OCI-LY3 (cell line): Measurements from ENCODE around the gene MRPS27.

Source experiments
- H2AFZ ChIP-seq: fragments of 200-600, 300-600 bp; shearing (Covaris generic); 2 replicates; pipeline ENCODE4 v1.6.0; 2014; ENCODE audit warnings: antibody characterized with exemption, low read depth, low read length
- H3K27ac ChIP-seq: fragments of 200-600, 300-600 bp; sonication (generic); 2 replicates; pipeline ENCODE4 v1.5.1; 2014; ENCODE audit warnings: mild to moderate bottlenecking, low read length, moderate library complexity, mixed read lengths
- H3K27me3 ChIP-seq: fragments of 200-600, 300-600 bp; sonication (generic); 2 replicates; pipeline ENCODE4 v1.6.1; 2014; ENCODE audit warnings: low read depth, low read length, mixed read lengths
- H3K36me3 ChIP-seq: fragments of 200-600, 300-600 bp; sonication (generic); replicated peaks from 2 replicates; pipeline ENCODE3; 2014; ENCODE audit warnings: low read depth, low read length, mixed read lengths
- H3K4me1 ChIP-seq: fragments of 300-600, 200-600 bp; sonication (generic); 2 replicates; pipeline ENCODE4 v1.6.1; 2014; ENCODE audit warnings: low read length, mixed read lengths
- H3K4me2 ChIP-seq: fragments of 200-600, 300-600 bp; sonication (generic); 2 replicates; pipeline ENCODE4 v1.6.1; 2014; ENCODE audit warnings: low read length, mixed read lengths
- H3K4me3 ChIP-seq: fragments of 300-600, 200-600 bp; sonication (generic); 2 replicates; pipeline ENCODE4 v1.5.1; 2014; ENCODE audit warnings: antibody characterized with exemption, mild to moderate bottlenecking, low read length, moderate library complexity
- H3K79me2 ChIP-seq: fragments of 300-600, 200-600 bp; shearing (Covaris generic); 2 replicates; pipeline ENCODE4 v1.6.1; 2014; ENCODE audit warnings: mild to moderate bottlenecking, low read length, mixed read lengths
- H3K9ac ChIP-seq: fragments of 300-600, 200-600 bp; shearing (Covaris generic); 2 replicates; pipeline ENCODE4 v1.6.0; 2014; ENCODE audit warnings: mild to moderate bottlenecking, low read length, moderate library complexity
- H3K9me3 ChIP-seq: fragments of 200-600, 300-600 bp; shearing (Covaris generic); 2 replicates; pipeline ENCODE4 v1.6.1; 2014; ENCODE audit warnings: low read length, mixed read lengths; ENCODE audit not compliant: insufficient read depth
- H4K20me1 ChIP-seq: fragments of 200-600, 300-600 bp; sonication (generic); 2 replicates; pipeline ENCODE4 v1.6.1; 2016; ENCODE audit warnings: low read length, mixed read lengths; ENCODE audit not compliant: insufficient read depth
- EZH2phosphoT487 ChIP-seq: fragments of 200-600 bp; shearing (Covaris generic); IDR thresholded peaks from 2 replicates; pipeline ENCODE4 v1.6.1; 2018; ENCODE audit warnings: antibody characterized with exemption, mixed run types, low read depth
- TF ChIP-seq, protein P1 (sequence below): fragments of 200-600, 300-600 bp; sonication (generic); IDR thresholded peaks from 2 replicates; pipeline ENCODE4 v1.5.1; 2014; ENCODE audit warnings: antibody characterized with exemption, low read length, low read depth

Gene MRPS27

DNA sequence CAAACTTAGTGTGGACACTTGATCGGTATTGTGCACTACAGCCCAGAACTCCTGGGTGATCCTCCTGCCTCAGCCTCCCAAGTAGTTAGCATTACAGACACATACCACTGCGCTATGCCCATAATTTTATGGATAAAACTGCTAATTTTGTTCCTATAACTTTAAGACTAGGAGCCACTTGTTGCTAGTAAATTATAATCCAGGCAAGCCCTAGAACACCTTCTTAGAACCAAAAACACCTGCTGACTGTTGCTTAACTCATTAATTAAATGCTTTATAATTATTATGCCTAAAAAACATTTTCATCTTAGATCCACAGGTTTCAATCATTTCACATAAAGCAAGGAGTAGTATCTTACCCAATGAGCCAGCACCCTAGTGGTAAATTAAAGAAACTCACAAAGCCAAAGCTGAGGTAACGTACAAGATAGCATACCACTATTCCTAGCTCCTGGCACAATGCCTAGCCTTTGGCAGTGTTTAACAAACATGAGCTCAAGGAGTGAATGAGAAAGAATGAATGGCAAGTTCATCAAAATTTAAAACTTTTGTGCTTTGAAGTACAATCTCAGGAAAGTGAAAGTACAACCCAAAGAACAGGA is 5.4 kb downstream of the MRPS27 start:
- no peaks in the 10 kb centered on the region for H4K20me1 ChIP-seq
- no peak overlapping the region for H3K9ac ChIP-seq
- no peak overlapping the region for H3K27ac ChIP-seq
- H3K36me3 ChIP-seq = peaks cover 8% of the 10 kb centered on the region
- H3K27me3 ChIP-seq = no peaks in the 10 kb centered on the region
- TF ChIP-seq, protein P1, sequence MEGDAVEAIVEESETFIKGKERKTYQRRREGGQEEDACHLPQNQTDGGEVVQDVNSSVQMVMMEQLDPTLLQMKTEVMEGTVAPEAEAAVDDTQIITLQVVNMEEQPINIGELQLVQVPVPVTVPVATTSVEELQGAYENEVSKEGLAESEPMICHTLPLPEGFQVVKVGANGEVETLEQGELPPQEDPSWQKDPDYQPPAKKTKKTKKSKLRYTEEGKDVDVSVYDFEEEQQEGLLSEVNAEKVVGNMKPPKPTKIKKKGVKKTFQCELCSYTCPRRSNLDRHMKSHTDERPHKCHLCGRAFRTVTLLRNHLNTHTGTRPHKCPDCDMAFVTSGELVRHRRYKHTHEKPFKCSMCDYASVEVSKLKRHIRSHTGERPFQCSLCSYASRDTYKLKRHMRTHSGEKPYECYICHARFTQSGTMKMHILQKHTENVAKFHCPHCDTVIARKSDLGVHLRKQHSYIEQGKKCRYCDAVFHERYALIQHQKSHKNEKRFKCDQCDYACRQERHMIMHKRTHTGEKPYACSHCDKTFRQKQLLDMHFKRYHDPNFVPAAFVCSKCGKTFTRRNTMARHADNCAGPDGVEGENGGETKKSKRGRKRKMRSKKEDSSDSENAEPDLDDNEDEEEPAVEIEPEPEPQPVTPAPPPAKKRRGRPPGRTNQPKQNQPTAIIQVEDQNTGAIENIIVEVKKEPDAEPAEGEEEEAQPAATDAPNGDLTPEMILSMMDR = no peak
- TF ChIP-seq EZH2phosphoT487 = no peak
- no peaks in the 10 kb centered on the region for H3K9me3 ChIP-seq
- H3K4me1 ChIP-seq = peaks cover 6% of the 10 kb centered on the region
- no peak overlapping the region for H2AFZ ChIP-seq
- H3K4me2 ChIP-seq = no peak overlapping the region
- H3K4me3 ChIP-seq = no peak overlapping the region
- H3K79me2 ChIP-seq = peaks cover 64% of the 10 kb centered on the region

DNA sequence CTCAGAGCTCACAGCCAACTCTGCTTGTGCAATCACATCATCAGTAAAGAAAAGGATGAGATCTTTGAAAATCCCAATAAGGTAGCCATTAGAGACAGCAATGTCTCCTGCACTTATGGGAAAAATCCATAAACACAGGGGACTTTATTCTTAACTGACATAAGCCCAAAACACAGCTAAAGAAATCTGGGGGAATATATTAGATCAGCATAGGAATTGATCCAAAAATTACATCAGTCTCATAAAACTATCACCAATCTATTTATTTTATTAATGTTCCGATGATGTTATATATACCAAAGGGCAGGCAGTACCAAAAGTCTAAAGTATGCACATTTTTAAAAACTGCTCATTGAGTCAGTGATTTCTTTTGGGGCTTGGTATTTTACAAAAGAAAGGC is 6.9 kb downstream of the MRPS27 start:
- H3K27me3 ChIP-seq = no peaks in the 10 kb centered on the region
- H3K4me3 ChIP-seq = no peak overlapping the region
- H3K36me3 ChIP-seq = peaks cover 10% of the 10 kb centered on the region
- no peak overlapping the region for H3K27ac ChIP-seq
- H3K9me3 ChIP-seq = no peaks in the 10 kb centered on the region
- H2AFZ ChIP-seq = no peak overlapping the region
- peaks cover 7% of the 10 kb centered on the region for H3K4me1 ChIP-seq
- no peak overlapping the region for H3K4me2 ChIP-seq
- H3K79me2 ChIP-seq = peaks cover 49% of the 10 kb centered on the region
- TF ChIP-seq, protein P1 = no peak
- no peak for TF ChIP-seq EZH2phosphoT487
- no peaks in the 10 kb centered on the region for H4K20me1 ChIP-seq
- no peak overlapping the region for H3K9ac ChIP-seq

DNA sequence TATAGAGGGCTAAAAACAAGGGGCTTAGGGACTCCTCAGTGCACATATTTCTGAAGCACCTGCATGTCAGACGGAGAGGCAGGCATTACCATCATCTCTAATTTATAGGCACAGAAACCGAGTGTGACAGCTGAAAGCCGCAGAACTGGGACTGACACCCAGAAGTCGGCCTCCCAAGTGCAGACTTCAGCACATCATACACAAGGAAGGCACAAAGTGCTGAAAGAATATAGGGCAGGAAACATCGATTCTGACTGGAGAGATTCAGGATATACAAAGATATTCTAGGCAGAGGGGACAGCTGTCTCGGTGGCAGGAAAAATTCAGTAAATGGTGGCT is 11.2 kb downstream of the MRPS27 start:
- H3K9me3 ChIP-seq = no peaks in the 10 kb centered on the region
- H3K9ac ChIP-seq = peak overlapping the region; percentile 61
- H3K27me3 ChIP-seq = no peaks in the 10 kb centered on the region
- H2AFZ ChIP-seq = no peak overlapping the region
- H3K4me2 ChIP-seq = peak overlapping the region; percentile 66
- H3K4me1 ChIP-seq = peaks cover 37% of the 10 kb centered on the region
- H3K79me2 ChIP-seq = peaks cover 48% of the 10 kb centered on the region
- H3K4me3 ChIP-seq = peak overlapping the region; percentile 94
- no peaks in the 10 kb centered on the region for H4K20me1 ChIP-seq
- H3K36me3 ChIP-seq = peaks cover 8% of the 10 kb centered on the region
- peak overlapping the region; percentile 67 for H3K27ac ChIP-seq
- TF ChIP-seq, protein P1 = no peak
- TF ChIP-seq EZH2phosphoT487 = no peak

DNA sequence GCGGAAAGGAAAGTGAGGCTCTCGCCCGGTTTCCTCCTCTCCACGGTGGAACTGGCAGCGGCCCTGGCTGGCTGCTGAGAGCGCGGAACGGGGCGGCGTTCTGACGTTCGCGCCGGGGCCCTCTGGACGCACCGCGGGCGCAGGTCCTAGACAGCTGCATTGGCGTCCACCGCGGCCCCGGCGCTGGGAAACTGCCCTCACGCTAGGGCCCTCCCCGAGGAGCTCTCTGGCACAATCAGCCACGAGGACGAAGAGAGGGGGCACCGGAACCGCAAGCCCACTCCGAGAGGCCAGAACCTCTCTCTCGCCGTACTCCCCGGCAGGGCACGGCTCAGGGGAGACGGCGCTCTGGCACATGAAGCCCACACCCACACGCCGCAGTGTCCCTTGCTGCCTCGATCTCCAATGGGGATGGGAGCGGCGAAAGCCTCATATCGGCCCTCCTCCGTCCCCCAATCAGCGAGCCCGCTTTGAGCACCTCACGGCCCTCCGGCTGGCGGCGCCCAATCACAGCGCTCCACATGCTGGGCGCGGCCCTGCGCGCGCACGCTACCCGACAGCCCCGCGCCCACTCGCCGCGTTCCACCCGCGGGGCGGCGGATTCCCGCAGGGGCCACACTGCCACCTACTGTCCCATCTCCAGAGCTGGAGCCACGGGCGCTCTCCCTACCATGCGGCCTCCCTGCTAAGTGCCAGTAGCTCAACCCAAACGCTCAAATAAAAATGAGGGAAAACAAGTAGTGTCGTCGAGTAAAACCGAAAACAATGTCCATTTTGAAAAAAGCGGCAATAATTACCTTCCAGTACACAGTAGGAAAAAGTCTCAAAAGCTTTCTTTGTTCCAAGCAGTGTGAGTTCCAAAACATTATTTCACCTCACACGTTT is 11.8 kb downstream of the MRPS27 start:
- Histone ChIP-seq H3K79me2 (peaks cover 48% of the 10 kb centered on the region), H3K4me1 (peaks cover 37% of the 10 kb centered on the region)
- TF ChIP-seq, protein P1 = peak; percentile 65
- TF ChIP-seq EZH2phosphoT487 = no peak

More for the DNA sequence above, 11.8 kb downstream of the MRPS27 start:
- Histone ChIP-seq H3K4me3 (peak overlapping the region; percentile 94), H3K36me3 (peaks cover 8% of the 10 kb centered on the region), H3K4me2 (peak overlapping the region; percentile 89), H3K9ac (peak overlapping the region; percentile 91), H3K27me3 (no peaks in the 10 kb centered on the region), H3K27ac (peak overlapping the region; percentile 91), H2AFZ (no peak overlapping the region), H3K9me3 (no peaks in the 10 kb centered on the region), H4K20me1 (no peaks in the 10 kb centered on the region)
